BE2C (cell line): Measurements from ENCODE around the gene SEC11A.

Source experiments
- DNase-seq: peaks from one replicate; pipeline ENCODE4 v3.0.0-alpha.2; 2020
- H3K27me3 ChIP-seq: fragments of 250-450 bp; sonication (Bioruptor Pico); 2 replicates; pipeline ENCODE4 v1.5.1; 2020; ENCODE audit warnings: mild to moderate bottlenecking
- H3K36me3 ChIP-seq: fragments of 250-450 bp; sonication (Bioruptor Pico); 2 replicates; pipeline ENCODE4 v1.5.1; 2020; ENCODE audit warnings: mild to moderate bottlenecking
- H3K4me1 ChIP-seq: fragments of 250-450 bp; sonication (Bioruptor Pico); 2 replicates; pipeline ENCODE4 v1.5.1; 2020
- H3K4me3 ChIP-seq: 2 replicates; pipeline ENCODE4 v1.5.1; 2011; ENCODE audit warnings: low read depth, low read length
- H3K9me3 ChIP-seq: fragments of 250-450 bp; sonication (Bioruptor Pico); 2 replicates; pipeline ENCODE4 v1.5.1; 2020
- CTCF ChIP-seq: IDR thresholded peaks from 2 replicates; pipeline ENCODE4 v1.5.1; 2012; ENCODE audit warnings: mild to moderate bottlenecking, low read depth, low read length

The SEC11A gene

GRCh38 chr15:84714372-84714771, 1.6 kb downstream of the SEC11A start:
- peaks cover 12% of the 10 kb centered on the region for H3K36me3 ChIP-seq
- no peak for TF ChIP-seq CTCF
- no peaks in the 10 kb centered on the region for H3K27me3 ChIP-seq
- DNase-seq, result no peak
- H3K4me1 ChIP-seq, result no peaks in the 10 kb centered on the region; the same call in 1 of the 2 replicates
- no peaks in the 10 kb centered on the region for H3K9me3 ChIP-seq
- peak overlapping the region; percentile 89 for H3K4me3 ChIP-seq

GRCh38 chr15:84703808-84704207, 12.1 kb downstream of the SEC11A start:
- Histone ChIP-seq H3K4me3 (no peak overlapping the region), H3K36me3 (peaks cover 4% of the 10 kb centered on the region), H3K27me3 (no peaks in the 10 kb centered on the region), H3K9me3 (no peaks in the 10 kb centered on the region), H3K4me1 (no peaks in the 10 kb centered on the region)
- DNase-seq, result no peak
- no peak for TF ChIP-seq CTCF

GRCh38 chr15:84702961-84703482, 12.9 kb downstream of the SEC11A start:
- H3K4me1 ChIP-seq, result no peaks in the 10 kb centered on the region
- H3K9me3 ChIP-seq, result no peaks in the 10 kb centered on the region
- DNase-seq, result no peak
- no peaks in the 10 kb centered on the region for H3K27me3 ChIP-seq
- H3K4me3 ChIP-seq, result no peak overlapping the region
- TF ChIP-seq CTCF, result no peak
- H3K36me3 ChIP-seq, result peaks cover 4% of the 10 kb centered on the region

GRCh38 chr15:84699538-84700191, 16.3 kb downstream of the SEC11A start:
- Histone ChIP-seq H3K4me3 (no peak overlapping the region), H3K27me3 (no peaks in the 10 kb centered on the region), H3K36me3 (no peaks in the 10 kb centered on the region), H3K4me1 (no peaks in the 10 kb centered on the region), H3K9me3 (no peaks in the 10 kb centered on the region)
- no peak for DNase-seq
- TF ChIP-seq CTCF, result no peak

- Histone ChIP-seq H3K4me1 (no peaks in the 10 kb centered on the region), H3K36me3 (peaks cover 2% of the 10 kb centered on the region; the same call in 1 of the 2 replicates), H3K27me3 (no peaks in the 10 kb centered on the region), H3K9me3 (no peaks in the 10 kb centered on the region), H3K4me3 (no peak overlapping the region)
- DNase-seq, result no peak
- no peak for TF ChIP-seq CTCF
Observed at GRCh38 chr15:84697236-84697990, 18.5 kb downstream of the SEC11A start.

GRCh38 chr15:84696757-84697156, 19.2 kb downstream of the SEC11A start:
- no peak overlapping the region for H3K4me3 ChIP-seq
- no peaks in the 10 kb centered on the region for H3K4me1 ChIP-seq
- DNase-seq, result no peak
- peaks cover 6% of the 10 kb centered on the region; the same call in 1 of the 2 replicates for H3K36me3 ChIP-seq
- H3K27me3 ChIP-seq, result no peaks in the 10 kb centered on the region
- no peaks in the 10 kb centered on the region for H3K9me3 ChIP-seq
- no peak for TF ChIP-seq CTCF
